ENCODE data around the gene DENND1A.

GRCh38 chr9:123924727-123925126 lies 5.2 kb downstream of the DENND1A start:
- TF ChIP-seq EZH2phosphoT487 (IDR thresholded peaks at IDR 0.05; ENCODE audit: borderline replicate concordance) (no peak), CTCF (conservative IDR thresholded peaks at IDR 0.05; ENCODE audit: low read length) (no peak)
